ENCODE data around the gene CST6. TPM values are rescaled to one million over a fixed set of nuclear protein-coding genes. Genes with fewer than 3 reads are reported as not detected.

The CST6 gene
- total and polyA plus RNA-seq, 2 of the 13 experiments (the other 11 are each of a cell fraction or from before 2014, with no cell fraction given) = not detected

GRCh38 chr11:66045177-66045639 lies 33.4 kb downstream of the CST6 start (continued):
- TF ChIP-seq YY1 (IDR thresholded peaks at IDR 0.05; ENCODE audit: insufficient read depth, insufficient replicate concordance, low read depth, low read length) (peak; percentile 62), RAD21 (CRISPR knock-in tag; IDR thresholded peaks at IDR 0.05) (peak; percentile 38), ZNF343 (CRISPR knock-in tag; IDR thresholded peaks at IDR 0.05) (no peak), ZNF770 (CRISPR knock-in tag; IDR thresholded peaks at IDR 0.05) (no peak), PATZ1 (CRISPR knock-in tag; IDR thresholded peaks at IDR 0.05) (peak; percentile 93), ZC3H13 (CRISPR knock-in tag; IDR thresholded peaks at IDR 0.05) (no peak), SATB2 (CRISPR knock-in tag; IDR thresholded peaks at IDR 0.05) (no peak), MIER3 (CRISPR knock-in tag; IDR thresholded peaks at IDR 0.05; ENCODE audit: borderline replicate concordance) (no peak), ZNF567 (CRISPR knock-in tag; IDR thresholded peaks at IDR 0.05; ENCODE audit: borderline replicate concordance) (no peak), ZNF788 (CRISPR knock-in tag; IDR thresholded peaks at IDR 0.05; ENCODE audit: borderline replicate concordance) (peak; percentile 59; the same call in 1 of the 2 replicates), SP5 (CRISPR knock-in tag; IDR thresholded peaks at IDR 0.05; ENCODE audit: borderline replicate concordance, low read depth) (peak; percentile 76), STAG1 (CRISPR knock-in tag; IDR thresholded peaks at IDR 0.05) (peak; percentile 29; the same call in 1 of the 2 replicates), TEAD3 (CRISPR knock-in tag; optimal IDR thresholded peaks at IDR 0.05; ENCODE audit: borderline replicate concordance) (no peak), SAP130 (CRISPR knock-in tag; IDR thresholded peaks at IDR 0.05; ENCODE audit: low read depth) (peak; percentile 42; the same call in 1 of the 2 replicates), MIXL1 (CRISPR knock-in tag; IDR thresholded peaks at IDR 0.05) (no peak), KLF12 (CRISPR knock-in tag; IDR thresholded peaks at IDR 0.05; ENCODE audit: borderline replicate concordance) (no peak), ZBTB7B (CRISPR knock-in tag; IDR thresholded peaks at IDR 0.05) (no peak; the same call in 1 of the 2 replicates), ZNF687 (CRISPR knock-in tag; IDR thresholded peaks at IDR 0.05) (peak; percentile 66), PHF8 (CRISPR knock-in tag; IDR thresholded peaks at IDR 0.05) (no peak), XRCC5 (optimal IDR thresholded peaks at IDR 0.05; ENCODE audit: low read length) (peak; percentile 96), FOXP1 (IDR thresholded peaks at IDR 0.05) (no peak), FOXP1 (CRISPR knock-in tag; IDR thresholded peaks at IDR 0.05) (no peak), SMC3 (IDR thresholded peaks at IDR 0.05; ENCODE audit: low read length) (peak; percentile 16; the same call in 1 of the 2 replicates), THAP11 (CRISPR knock-in tag; IDR thresholded peaks at IDR 0.05) (peak; percentile 79), ZKSCAN8 (CRISPR knock-in tag; IDR thresholded peaks at IDR 0.05; ENCODE audit: borderline replicate concordance) (no peak), ZNF441 (CRISPR knock-in tag; IDR thresholded peaks at IDR 0.05; ENCODE audit: borderline replicate concordance) (no peak)

Measured in HepG2 (cell line).